ENCODE data around the gene ATP6V1C2. TPM values are rescaled to one million over a fixed set of nuclear protein-coding genes. Genes with fewer than 3 reads are reported as not detected.
A peak's percentile ranks its signal among the peaks of the same experiment; 100 is the strongest.

ATP6V1C2 gene
- polyA plus RNA-seq, 1 donor, result 11.6 TPM

DNA sequence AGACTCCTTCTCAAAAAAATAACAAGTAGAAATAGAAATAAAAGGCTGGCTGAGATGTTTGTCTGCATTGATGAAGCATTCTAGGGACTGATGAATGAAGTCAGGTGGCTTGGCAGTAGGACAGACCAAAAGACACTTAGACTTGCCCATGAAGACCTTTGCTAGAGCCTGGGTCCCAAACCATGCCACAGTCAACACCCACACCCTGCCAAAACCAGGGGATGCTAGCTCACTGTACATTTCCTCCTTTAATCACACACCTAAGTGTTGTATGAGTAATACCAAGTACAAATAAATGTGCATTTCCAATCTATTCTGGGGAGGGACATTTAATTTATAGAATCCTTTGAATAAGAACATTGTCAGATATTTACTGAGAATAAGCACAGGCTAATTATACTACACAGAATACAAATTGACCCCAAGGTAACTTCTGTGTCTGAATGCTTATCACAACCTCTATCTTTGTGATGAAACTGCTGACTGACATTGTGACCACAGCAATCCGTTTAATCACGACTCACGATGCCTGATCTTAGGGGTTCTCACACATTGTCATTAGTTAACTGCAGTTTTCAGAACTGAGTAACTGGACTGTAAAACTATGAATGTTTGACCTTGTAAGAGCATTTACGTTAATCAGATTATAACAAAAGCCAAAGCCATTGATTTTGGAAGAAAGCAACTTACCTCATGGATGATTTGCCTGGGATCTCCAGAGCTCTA, 21.2 kb upstream of the ATP6V1C2 start:
- Histone ChIP-seq H3K4me1 (ENCODE audit: control insufficient read depth, insufficient read depth, low read length) (peaks cover under 1% of the 10 kb centered on the region), H3K27ac (ENCODE audit: low read length) (no peak overlapping the region), H3K9me3 (ENCODE audit: control insufficient read depth, low read depth, low read length) (no peaks in the 10 kb centered on the region), H3K27me3 (ENCODE audit: control insufficient read depth, insufficient read depth, low read length) (no peaks in the 10 kb centered on the region), H3K36me3 (ENCODE audit: control insufficient read depth, insufficient read depth, low read length) (no peaks in the 10 kb centered on the region), H3K4me3 (ENCODE audit: low read length) (no peak overlapping the region)
- DNase-seq, result no peak
- WGBS (ENCODE audit: insufficient coverage, low lambda C conversion rate), result 87% methylated on average over 4 of the region's 4 CpGs

DNA sequence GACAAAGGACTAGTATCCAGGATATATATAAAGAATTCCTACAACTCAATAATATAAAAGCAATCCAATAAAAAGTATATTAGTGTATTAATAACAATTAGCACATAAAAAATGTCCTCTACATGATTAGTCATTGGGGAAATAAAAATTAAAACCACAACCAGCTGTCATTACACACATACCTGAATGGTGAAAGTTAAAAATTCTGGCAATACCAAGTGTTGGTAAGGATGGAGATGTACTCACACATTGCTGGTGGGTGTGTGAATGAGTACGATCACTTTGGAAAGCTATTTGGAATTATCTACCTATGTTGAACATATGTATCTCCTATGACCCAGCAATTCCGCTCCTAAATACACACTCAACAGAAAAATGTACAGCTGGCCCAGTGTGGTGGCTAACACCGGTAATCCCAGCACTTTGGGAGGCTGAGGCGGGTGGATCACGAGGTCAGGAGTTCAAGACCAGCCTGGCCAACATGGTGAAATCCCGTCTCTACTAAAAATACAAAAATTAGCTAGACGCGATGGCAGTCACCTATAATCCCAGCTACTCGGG, 17.3 kb upstream of the ATP6V1C2 start:
- Histone ChIP-seq H3K4me1 (ENCODE audit: control insufficient read depth, insufficient read depth, low read length) (no peaks in the 10 kb centered on the region), H3K9me3 (ENCODE audit: control insufficient read depth, low read depth, low read length) (no peaks in the 10 kb centered on the region), H3K27me3 (ENCODE audit: control insufficient read depth, insufficient read depth, low read length) (peaks cover 4% of the 10 kb centered on the region), H3K36me3 (ENCODE audit: control insufficient read depth, insufficient read depth, low read length) (no peaks in the 10 kb centered on the region), H3K4me3 (ENCODE audit: low read length) (no peak overlapping the region), H3K27ac (ENCODE audit: low read length) (no peak overlapping the region)
- no peak for DNase-seq
- no CpG with 5 or more reads among the region's 9 CpGs for WGBS (ENCODE audit: insufficient coverage, low lambda C conversion rate)

DNA sequence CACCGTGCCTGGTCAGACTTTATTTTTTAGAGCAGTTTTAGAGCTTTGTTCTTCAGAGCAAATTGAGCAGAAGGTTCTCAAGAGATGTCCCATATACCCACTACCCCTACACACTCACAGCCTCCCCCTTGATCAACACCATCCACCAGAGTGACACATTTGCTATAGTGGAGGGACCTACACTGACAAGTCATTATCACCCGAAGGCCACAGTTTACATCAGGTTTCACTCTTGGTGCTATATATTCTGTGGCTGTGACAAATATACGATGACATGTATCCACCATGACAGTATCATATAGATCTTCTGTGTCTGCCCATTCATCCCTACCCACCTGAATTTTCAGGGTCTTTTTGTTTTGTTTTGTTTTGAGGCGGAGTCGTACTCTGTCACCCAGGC, 15.4 kb upstream of the ATP6V1C2 start:
- peaks cover 9% of the 10 kb centered on the region for H3K27me3 ChIP-seq (ENCODE audit: control insufficient read depth, insufficient read depth, low read length)
- DNase-seq, result no peak
- H3K4me1 ChIP-seq (ENCODE audit: control insufficient read depth, insufficient read depth, low read length), result no peaks in the 10 kb centered on the region
- H3K4me3 ChIP-seq (ENCODE audit: low read length), result no peak overlapping the region
- no peaks in the 10 kb centered on the region for H3K36me3 ChIP-seq (ENCODE audit: control insufficient read depth, insufficient read depth, low read length)
- WGBS (ENCODE audit: insufficient coverage, low lambda C conversion rate), result no CpG with 5 or more reads among the region's 5 CpGs
- no peak overlapping the region for H3K27ac ChIP-seq (ENCODE audit: low read length)
- no peaks in the 10 kb centered on the region for H3K9me3 ChIP-seq (ENCODE audit: control insufficient read depth, low read depth, low read length)

DNA sequence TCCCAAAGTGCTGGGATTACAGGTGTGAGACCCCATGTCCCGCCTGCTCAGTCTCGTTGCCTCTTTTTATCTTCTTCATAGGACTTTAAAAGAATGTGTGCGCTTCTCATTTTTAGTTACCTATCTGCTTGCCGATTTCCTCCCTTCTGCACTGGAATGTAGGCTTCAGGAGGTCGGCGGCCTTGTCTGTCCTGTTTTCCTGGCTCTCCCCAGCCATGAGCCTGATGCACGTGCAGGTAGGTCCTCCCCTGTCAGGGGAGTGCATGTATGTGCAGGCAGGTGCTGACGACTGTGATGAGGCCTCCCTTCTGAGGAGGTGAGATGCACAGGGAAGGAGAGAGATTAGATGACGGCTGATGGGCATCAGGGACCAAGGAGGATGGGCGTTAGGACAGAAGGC, 13.6 kb upstream of the ATP6V1C2 start:
- H3K9me3 ChIP-seq (ENCODE audit: control insufficient read depth, low read depth, low read length), result no peaks in the 10 kb centered on the region
- peaks cover 20% of the 10 kb centered on the region for H3K27me3 ChIP-seq (ENCODE audit: control insufficient read depth, insufficient read depth, low read length)
- no peaks in the 10 kb centered on the region for H3K4me1 ChIP-seq (ENCODE audit: control insufficient read depth, insufficient read depth, low read length)
- WGBS (ENCODE audit: insufficient coverage, low lambda C conversion rate), result no CpG with 5 or more reads among the region's 10 CpGs
- DNase-seq, result no peak
- no peaks in the 10 kb centered on the region for H3K36me3 ChIP-seq (ENCODE audit: control insufficient read depth, insufficient read depth, low read length)
- H3K4me3 ChIP-seq (ENCODE audit: low read length), result no peak overlapping the region
- no peak overlapping the region for H3K27ac ChIP-seq (ENCODE audit: low read length)

DNA sequence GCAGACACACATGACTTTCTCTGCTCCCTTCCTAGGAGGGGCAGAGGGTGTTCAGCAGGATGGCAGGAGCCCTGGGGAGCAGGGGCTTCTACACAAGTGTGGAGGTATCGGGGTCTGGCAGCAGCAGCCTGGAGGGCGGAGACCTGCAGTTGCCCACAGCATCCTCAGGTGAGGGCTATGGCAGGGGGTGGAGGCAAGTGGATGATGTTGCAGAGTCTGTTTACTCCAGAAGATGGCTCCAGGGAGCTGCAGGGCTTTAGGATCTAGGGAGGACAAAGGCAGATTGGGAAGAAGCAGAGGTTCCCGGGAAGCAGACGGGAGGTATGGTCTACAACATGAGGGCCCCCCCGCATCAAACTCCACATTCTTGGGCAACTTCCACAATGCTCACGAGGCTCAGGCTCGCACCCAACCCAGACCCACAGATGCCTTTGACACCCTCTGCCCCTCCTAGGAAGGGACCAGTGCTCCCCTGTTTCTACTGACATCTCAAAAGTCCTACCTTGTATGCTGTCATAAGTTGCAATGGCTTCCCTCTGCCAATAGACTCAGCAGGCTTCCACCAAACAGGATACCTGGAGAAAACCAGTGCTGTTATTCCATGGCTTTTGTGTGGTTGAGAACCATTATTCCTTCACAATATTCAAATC, 12.0 kb upstream of the ATP6V1C2 start:
- no peaks in the 10 kb centered on the region for H3K4me1 ChIP-seq (ENCODE audit: control insufficient read depth, insufficient read depth, low read length)
- H3K36me3 ChIP-seq (ENCODE audit: control insufficient read depth, insufficient read depth, low read length), result no peaks in the 10 kb centered on the region
- DNase-seq, result peak in 1 of 2 donors; percentile 32
- H3K27ac ChIP-seq (ENCODE audit: low read length), result no peak overlapping the region
- H3K27me3 ChIP-seq (ENCODE audit: control insufficient read depth, insufficient read depth, low read length), result peaks cover 24% of the 10 kb centered on the region
- H3K9me3 ChIP-seq (ENCODE audit: control insufficient read depth, low read depth, low read length), result no peaks in the 10 kb centered on the region
- no peak overlapping the region for H3K4me3 ChIP-seq (ENCODE audit: low read length)
- no CpG with 5 or more reads among the region's 7 CpGs for WGBS (ENCODE audit: insufficient coverage, low lambda C conversion rate)

DNA sequence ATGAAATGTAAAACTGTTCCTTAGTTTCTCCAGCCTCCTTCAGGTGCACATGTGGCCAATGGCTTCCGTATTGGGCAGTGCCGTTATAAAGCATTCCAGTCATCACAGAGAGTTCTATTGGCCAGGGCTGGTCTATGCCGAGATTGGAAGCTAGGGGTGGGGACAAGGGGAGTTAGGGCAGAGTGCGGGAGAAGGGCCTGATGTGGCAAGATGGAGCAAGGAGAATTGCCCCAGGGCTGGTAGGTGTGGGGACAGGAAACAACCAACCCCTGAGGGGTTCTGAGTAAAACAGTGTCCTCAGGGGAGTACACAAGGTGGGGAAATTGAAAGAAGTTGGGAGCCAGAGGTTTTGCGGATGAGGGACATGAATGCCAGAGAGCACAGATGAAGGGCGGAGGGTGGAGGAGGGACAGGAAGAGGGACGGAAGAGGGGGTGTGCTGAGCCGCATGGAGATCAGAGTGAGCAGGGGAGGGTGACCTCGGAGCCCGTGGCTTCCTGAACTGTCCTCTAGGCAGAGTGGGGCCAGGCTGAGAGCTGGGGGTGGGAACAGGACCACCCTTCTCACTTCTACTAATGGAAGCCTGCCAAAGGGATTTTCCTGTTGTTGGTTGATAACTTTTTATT, 9.1 kb upstream of the ATP6V1C2 start:
- H3K27me3 ChIP-seq (ENCODE audit: control insufficient read depth, insufficient read depth, low read length), result peaks cover 33% of the 10 kb centered on the region
- DNase-seq, result no peak
- no peaks in the 10 kb centered on the region for H3K4me1 ChIP-seq (ENCODE audit: control insufficient read depth, insufficient read depth, low read length)
- H3K27ac ChIP-seq (ENCODE audit: low read length), result no peak overlapping the region
- H3K9me3 ChIP-seq (ENCODE audit: control insufficient read depth, low read depth, low read length), result no peaks in the 10 kb centered on the region
- H3K4me3 ChIP-seq (ENCODE audit: low read length), result no peak overlapping the region
- H3K36me3 ChIP-seq (ENCODE audit: control insufficient read depth, insufficient read depth, low read length), result no peaks in the 10 kb centered on the region
- 83% methylated on average over 1 of the region's 10 CpGs for WGBS (ENCODE audit: insufficient coverage, low lambda C conversion rate)

DNA sequence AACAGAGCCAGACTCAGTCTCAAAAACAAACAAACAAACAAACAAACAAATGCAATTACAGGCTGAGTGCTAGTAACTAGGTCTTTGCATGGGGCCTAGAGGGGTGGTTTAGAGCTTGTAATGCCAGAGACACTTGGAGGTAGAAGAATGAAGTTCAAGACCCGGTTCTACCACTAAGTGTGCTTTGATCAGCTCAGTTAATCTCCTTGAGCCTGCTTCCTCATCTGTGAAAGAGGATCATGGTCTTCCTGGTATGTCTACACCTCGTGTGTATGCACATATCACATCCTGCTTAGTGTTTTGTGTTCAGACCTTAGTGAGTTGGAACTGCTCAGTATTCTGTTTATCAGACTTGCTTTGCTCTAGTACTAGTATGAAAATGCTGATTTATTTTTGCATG, 4.8 kb upstream of the ATP6V1C2 start:
- peaks cover under 1% of the 10 kb centered on the region for H3K9me3 ChIP-seq (ENCODE audit: control insufficient read depth, low read depth, low read length)
- peaks cover 51% of the 10 kb centered on the region for H3K27me3 ChIP-seq (ENCODE audit: control insufficient read depth, insufficient read depth, low read length)
- H3K4me1 ChIP-seq (ENCODE audit: control insufficient read depth, insufficient read depth, low read length), result peaks cover 6% of the 10 kb centered on the region
- H3K36me3 ChIP-seq (ENCODE audit: control insufficient read depth, insufficient read depth, low read length), result no peaks in the 10 kb centered on the region
- WGBS (ENCODE audit: insufficient coverage, low lambda C conversion rate), result no CpG with 5 or more reads among the region's 2 CpGs
- no peak overlapping the region for H3K27ac ChIP-seq (ENCODE audit: low read length)
- DNase-seq, result no peak
- no peak overlapping the region for H3K4me3 ChIP-seq (ENCODE audit: low read length)

DNA sequence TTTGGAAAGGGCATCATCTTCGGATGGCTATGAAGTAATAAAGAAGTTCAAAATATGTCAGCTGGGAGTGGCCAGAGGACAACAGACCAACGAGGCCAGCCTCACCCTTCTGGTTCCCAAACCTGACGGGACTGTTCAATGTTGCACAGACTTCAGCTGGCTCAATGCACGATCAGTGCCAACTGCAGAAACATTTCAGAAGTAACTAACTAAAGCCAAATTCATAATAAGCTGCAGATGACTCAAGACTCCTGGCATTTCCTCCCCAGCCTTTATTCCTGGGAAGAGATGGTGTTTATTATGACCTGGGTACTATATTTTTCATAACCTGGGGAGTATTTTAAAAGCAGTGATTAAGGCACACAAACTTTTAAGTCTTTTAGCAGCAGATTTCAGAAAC, 3.8 kb upstream of the ATP6V1C2 start:
- H3K4me3 ChIP-seq (ENCODE audit: low read length), result no peak overlapping the region
- peaks cover 9% of the 10 kb centered on the region for H3K4me1 ChIP-seq (ENCODE audit: control insufficient read depth, insufficient read depth, low read length)
- WGBS (ENCODE audit: insufficient coverage, low lambda C conversion rate), result no CpG with 5 or more reads among the region's 4 CpGs
- peaks cover 54% of the 10 kb centered on the region for H3K27me3 ChIP-seq (ENCODE audit: control insufficient read depth, insufficient read depth, low read length)
- H3K9me3 ChIP-seq (ENCODE audit: control insufficient read depth, low read depth, low read length), result peaks cover 6% of the 10 kb centered on the region
- H3K27ac ChIP-seq (ENCODE audit: low read length), result no peak overlapping the region
- H3K36me3 ChIP-seq (ENCODE audit: control insufficient read depth, insufficient read depth, low read length), result no peaks in the 10 kb centered on the region
- no peak for DNase-seq

DNA sequence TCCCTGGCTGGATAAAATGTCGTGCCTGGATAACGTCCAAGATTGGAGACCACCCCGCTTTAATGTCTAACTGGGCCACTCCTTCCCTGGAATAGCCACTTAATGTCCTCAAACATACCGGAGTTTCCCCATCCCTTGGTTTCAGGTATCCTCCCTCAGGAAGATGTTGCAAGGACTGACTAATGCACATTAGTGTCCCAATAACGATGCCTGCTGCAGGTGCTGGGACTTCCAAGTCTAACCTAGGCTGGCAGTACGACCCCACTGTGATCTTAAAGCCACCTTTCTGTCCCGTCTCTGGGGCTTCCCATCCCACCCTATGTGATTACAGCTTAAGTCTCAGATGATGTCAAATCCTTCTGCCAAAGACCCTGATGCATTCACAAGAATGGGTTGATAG, 1.1 kb upstream of the ATP6V1C2 start:
- Histone ChIP-seq H3K27ac (ENCODE audit: low read length) (no peak overlapping the region), H3K36me3 (ENCODE audit: control insufficient read depth, insufficient read depth, low read length) (no peaks in the 10 kb centered on the region), H3K27me3 (ENCODE audit: control insufficient read depth, insufficient read depth, low read length) (peaks cover 70% of the 10 kb centered on the region), H3K4me1 (ENCODE audit: control insufficient read depth, insufficient read depth, low read length) (peaks cover 9% of the 10 kb centered on the region), H3K4me3 (ENCODE audit: low read length) (no peak overlapping the region), H3K9me3 (ENCODE audit: control insufficient read depth, low read depth, low read length) (peaks cover 6% of the 10 kb centered on the region)
- DNase-seq, result no peak
- no CpG with 5 or more reads among the region's 7 CpGs for whole genome bisulfite sequencing (ENCODE audit: insufficient coverage, low lambda C conversion rate)

DNA sequence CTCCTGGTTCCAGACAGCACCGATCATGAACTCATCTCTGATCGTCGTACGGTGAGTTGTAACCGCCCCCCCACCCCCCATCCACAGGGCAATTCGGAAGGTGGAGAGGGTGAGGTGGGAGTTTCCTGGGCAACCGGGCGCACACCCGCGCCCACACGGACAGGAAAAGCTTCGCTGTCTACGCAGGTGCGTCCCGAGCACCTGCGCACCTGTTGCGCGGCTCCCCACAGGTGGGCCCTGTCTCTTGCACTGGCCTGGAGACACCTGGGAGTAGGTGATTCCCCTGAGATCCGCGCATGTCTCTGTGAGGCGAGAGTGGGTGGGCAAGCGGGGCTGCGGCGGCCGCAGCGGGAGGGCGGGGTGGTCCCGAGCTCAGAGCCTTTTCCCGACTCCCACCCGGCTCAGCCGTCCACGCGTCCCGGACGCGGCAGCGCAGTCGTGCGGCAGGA, 459 bp upstream of the ATP6V1C2 start:
- peak in 1 of 2 donors; percentile 51 for DNase-seq
- no CpG with 5 or more reads among the region's 39 CpGs for WGBS (ENCODE audit: insufficient coverage, low lambda C conversion rate)
- H3K4me3 ChIP-seq (ENCODE audit: low read length), result peak overlapping the region; percentile 23
- H3K4me1 ChIP-seq (ENCODE audit: control insufficient read depth, insufficient read depth, low read length), result peaks cover 9% of the 10 kb centered on the region
- H3K27ac ChIP-seq (ENCODE audit: low read length), result no peak overlapping the region
- H3K27me3 ChIP-seq (ENCODE audit: control insufficient read depth, insufficient read depth, low read length), result peaks cover 74% of the 10 kb centered on the region
- H3K36me3 ChIP-seq (ENCODE audit: control insufficient read depth, insufficient read depth, low read length), result no peaks in the 10 kb centered on the region
- H3K9me3 ChIP-seq (ENCODE audit: control insufficient read depth, low read depth, low read length), result peaks cover 6% of the 10 kb centered on the region

Data from large intestine (tissue), 3 donors.